ENCODE results near the gene SLC22A5.
A peak's percentile ranks its signal among the peaks of the same experiment; 100 is the strongest.

SLC22A5 gene

DNA sequence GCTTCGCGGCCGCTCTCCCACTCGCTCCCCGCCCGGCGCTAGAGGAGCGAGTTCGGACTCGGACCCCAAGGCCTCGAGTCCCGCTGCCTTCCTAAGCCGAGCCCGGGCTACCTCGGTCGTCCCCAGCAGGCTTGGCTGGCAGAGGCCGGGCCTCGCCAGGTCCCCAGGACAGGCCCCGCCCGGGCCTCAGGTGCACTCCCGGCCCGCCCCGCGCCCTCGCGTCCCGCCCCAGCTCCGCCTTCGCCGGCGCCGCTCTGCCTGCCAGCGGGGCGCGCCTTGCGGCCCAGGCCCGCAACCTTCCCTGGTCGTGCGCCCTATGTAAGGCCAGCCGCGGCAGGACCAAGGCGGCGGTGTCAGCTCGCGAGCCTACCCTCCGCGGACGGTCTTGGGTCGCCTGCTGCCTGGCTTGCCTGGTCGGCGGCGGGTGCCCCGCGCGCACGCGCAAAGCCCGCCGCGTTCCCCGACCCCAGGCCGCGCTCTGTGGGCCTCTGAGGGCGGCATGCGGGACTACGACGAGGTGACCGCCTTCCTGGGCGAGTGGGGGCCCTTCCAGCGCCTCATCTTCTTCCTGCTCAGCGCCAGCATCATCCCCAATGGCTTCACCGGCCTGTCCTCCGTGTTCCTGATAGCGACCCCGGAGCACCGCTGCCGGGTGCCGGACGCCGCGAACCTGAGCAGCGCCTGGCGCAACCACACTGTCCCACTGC is at the start of gene SLC22A5:
TSS of gene SLC22A5 (plus strand) at position 237 of the 707 bp plus-strand sequence. CDS start at position 500, 263 bp downstream.
- no peak for DNase-seq

DNA sequence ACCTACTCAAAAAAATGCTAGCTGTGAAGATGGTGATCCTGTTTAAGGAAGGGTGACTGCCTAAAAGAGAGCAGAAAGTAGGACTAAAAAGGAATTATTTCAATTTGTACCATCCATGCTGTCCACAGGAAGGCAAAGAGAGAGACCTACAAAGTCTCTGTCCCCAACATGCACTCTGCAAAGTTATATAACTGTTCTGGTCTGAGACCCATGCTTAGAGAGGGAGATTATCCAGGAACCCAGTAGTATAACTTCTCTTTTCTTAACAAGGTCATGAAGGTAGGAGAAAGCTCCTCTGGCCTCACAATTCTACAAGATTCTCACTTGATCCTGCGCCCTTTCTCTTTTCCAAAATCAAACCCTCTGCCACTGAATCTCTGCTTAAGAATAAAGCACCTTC is 49.5 kb upstream of the SLC22A5 start:
- DNase-seq: no peak

GRCh38 chr5:132321109-132321721 is 48.3 kb upstream of the SLC22A5 start:
- no peak for DNase-seq

- no peak for DNase-seq
Measured at GRCh38 chr5:132322266-132322665, 47.2 kb upstream of the SLC22A5 start.

DNA sequence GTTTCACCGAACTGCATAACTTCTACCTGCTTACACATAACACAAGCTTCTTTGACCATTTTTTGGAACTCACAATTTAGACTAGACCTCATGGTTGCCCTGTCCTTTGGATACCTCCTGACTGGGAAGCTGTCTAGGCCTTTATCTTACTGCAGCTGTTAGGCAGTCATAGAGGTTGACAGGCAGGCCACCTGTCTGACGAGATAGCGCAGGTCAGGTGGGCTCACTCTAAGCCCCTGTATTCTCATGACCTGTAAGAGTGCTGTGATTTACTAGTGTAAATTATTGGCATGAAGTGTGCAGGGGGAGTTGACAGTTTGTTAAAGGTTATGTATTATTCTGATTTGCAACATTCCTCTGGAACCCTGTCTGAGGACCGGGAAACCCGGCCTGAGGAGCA is 46.3 kb upstream of the SLC22A5 start:
- DNase-seq: no peak

GRCh38 chr5:132325691-132326090 is 43.8 kb upstream of the SLC22A5 start:
- no peak for DNase-seq

- DNase-seq: no peak
Measured at GRCh38 chr5:132327252-132327955, 42.1 kb upstream of the SLC22A5 start.

GRCh38 chr5:132334812-132335211 is 34.7 kb upstream of the SLC22A5 start:
- no peak for DNase-seq

GRCh38 chr5:132335402-132335801 is 34.1 kb upstream of the SLC22A5 start:
- no peak for DNase-seq

GRCh38 chr5:132339502-132339901 is 30.0 kb upstream of the SLC22A5 start:
- DNase-seq: no peak

GRCh38 chr5:132342291-132343180 is 27.0 kb upstream of the SLC22A5 start:
- DNase-seq: no peak

- no peak for DNase-seq
Measured at GRCh38 chr5:132344775-132345514, 24.6 kb upstream of the SLC22A5 start.

GRCh38 chr5:132353486-132353995 is 16.0 kb upstream of the SLC22A5 start:
- no peak for DNase-seq

GRCh38 chr5:132354381-132355139 is 14.9 kb upstream of the SLC22A5 start:
- peak; percentile 68 for DNase-seq

GRCh38 chr5:132355140-132355765 is 14.3 kb upstream of the SLC22A5 start:
- no peak for DNase-seq

DNA sequence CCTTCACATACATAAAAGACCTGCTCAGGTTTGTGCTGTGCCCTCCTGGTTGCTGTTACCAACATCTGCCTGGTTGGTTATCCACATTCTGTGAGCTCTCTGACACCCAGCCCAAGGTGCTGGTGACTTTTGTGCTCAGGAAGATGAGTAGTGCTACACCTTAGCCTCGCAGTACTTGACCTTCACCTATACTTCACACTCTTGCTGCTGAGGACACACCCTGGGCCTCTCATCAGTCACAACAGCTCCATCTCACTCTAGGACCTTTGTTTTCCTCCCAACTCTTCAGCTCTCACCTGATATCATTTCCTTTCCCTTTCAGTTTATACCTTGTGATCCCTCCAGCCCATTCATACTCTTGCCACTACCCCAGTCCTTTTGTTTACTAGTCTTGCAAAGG is 10.7 kb upstream of the SLC22A5 start:
- no peak for DNase-seq

GRCh38 chr5:132362086-132362485 is 7.4 kb upstream of the SLC22A5 start:
- no peak for DNase-seq

DNA sequence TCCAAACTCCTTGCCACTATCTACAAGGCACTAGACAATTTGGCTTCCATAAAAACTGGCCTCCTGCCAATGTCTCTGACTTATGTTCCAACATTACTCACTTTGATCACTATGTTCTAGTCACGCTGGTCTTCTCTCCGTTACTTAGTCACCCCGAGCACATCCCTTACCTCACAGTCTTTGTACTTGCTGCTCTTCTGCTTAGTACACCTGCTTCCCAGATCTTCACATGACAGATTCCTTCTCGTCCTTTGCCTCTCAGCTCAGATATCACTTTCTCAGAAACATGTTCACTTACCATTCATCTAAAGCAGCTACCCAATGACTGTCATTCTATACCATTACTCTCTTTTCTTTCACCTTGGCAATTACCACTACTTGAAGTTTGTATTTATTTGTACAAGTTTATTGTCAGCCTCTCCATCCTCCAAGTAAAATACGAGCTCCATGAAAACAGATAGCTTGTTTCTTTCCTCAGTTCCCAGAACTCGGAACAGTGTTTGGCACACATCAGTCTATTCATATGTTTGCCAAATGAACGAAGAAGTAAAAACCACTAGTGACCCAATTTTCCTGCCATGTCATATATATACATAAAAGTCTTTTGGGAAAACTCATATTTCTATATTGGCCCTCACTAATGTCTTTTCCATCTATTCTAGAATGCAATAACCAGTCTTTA is 5.9 kb upstream of the SLC22A5 start:
- no peak for DNase-seq

DNA sequence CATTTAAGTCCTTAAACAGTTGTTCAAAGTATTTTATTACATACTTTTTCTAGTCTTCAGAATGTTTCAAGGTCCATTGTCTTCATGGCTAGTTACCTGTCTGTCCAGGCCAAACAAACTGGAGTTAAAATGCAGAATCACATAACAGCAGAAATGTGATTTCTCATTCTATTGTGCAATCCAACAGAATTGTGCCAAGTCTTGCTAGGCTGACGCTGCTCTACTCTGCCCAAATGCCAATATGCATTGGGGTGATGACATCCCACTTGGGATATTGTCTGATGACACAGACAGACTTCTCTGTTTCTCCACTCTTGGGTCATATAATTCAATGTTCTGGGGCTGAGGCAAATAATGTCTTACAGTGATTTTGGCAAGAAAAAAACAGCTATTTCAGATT is 5.2 kb upstream of the SLC22A5 start:
- no peak for DNase-seq

DNA sequence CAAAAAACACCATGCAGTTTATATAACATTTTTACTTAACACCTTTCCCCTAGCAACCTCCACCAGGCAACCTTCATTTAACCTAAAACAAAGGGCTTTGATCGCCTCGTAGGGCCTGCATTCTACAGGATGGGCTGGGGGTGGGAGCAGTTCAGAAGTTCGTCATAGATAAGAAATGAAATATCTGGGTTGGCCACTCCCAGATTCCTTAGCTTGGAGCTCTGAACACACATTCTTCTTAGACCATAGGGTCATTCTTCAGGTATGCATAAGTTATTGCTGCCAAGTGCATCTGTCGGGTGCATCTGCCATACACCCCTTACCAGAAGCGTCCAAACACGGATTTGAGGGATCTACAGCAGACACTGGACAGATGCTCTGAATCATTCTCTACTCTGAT is 4.3 kb upstream of the SLC22A5 start:
- no peak for DNase-seq
